Fibroblast of mammary gland (primary cell): ENCODE data around the gene CPT1A.

Experiments
- DNase-seq: peaks from one replicate; pipeline ENCODE4 v3.0.0-alpha.2; 2010; ENCODE audit warnings: low read depth
- H3K4me3 ChIP-seq: 2 replicates; pipeline ENCODE4 v1.5.1; 2011; ENCODE audit warnings: low read depth, mild to moderate bottlenecking, low read length, moderate library complexity; ENCODE audit not compliant: control insufficient read depth
- CTCF ChIP-seq: conservative IDR thresholded peaks from 2 replicates; pipeline ENCODE4 v1.5.1; 2011; ENCODE audit warnings: low read depth, low read length, inconsistent platforms; ENCODE audit not compliant: control insufficient read depth, insufficient read depth

CPT1A gene

DNA sequence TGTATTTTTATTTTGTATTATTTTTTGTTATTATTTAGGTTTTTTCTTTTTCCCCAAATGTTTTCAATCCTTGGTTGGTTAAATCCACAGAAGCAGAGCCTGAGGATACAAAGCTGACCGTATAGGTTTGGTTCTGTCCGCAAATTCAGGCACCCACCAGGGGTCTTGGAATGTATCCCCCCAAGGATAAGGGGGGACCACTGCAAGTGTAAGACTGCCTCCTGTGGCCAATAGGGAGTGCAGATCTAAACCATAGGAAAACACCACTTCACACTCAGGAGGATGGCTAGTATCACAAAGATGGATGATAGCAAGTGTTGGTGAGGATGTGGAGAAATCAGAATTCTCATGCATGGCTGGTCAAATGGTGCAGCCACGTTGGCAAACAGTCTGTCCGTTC lies 20.0 kb downstream of the CPT1A start:
- no peak for DNase-seq
- H3K4me3 ChIP-seq, result no peak overlapping the region
- TF ChIP-seq CTCF, result no peak

DNA sequence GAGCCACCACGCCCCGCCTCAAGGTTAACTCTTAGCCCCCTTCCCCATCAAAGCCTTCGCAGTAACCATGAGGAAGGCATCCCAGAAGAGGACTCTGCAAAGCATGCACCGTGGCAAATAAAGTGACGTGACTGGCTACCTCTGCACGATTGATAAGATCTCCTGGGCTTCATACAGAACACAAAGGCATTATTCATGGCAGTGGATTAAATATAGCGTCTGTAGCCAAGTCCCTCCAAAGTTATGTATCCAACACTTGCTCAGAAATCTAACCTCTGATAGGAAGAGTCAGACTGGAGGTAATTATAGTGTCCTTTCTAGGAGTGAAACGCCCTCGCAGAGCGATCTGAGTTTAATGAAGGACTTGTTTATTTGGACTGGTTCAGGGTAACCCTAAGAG lies 22.4 kb downstream of the CPT1A start:
- no peak for DNase-seq
- no peak overlapping the region for H3K4me3 ChIP-seq
- TF ChIP-seq CTCF, result no peak

GRCh38 chr11:68818181-68818580 lies 23.5 kb downstream of the CPT1A start:
- H3K4me3 ChIP-seq, result no peak overlapping the region
- TF ChIP-seq CTCF, result no peak
- DNase-seq, result no peak

- no peak for TF ChIP-seq CTCF
- no peak overlapping the region for H3K4me3 ChIP-seq
- DNase-seq, result no peak
These were observed 24.2 kb downstream of the CPT1A start for GRCh38 chr11:68817554-68817953.

DNA sequence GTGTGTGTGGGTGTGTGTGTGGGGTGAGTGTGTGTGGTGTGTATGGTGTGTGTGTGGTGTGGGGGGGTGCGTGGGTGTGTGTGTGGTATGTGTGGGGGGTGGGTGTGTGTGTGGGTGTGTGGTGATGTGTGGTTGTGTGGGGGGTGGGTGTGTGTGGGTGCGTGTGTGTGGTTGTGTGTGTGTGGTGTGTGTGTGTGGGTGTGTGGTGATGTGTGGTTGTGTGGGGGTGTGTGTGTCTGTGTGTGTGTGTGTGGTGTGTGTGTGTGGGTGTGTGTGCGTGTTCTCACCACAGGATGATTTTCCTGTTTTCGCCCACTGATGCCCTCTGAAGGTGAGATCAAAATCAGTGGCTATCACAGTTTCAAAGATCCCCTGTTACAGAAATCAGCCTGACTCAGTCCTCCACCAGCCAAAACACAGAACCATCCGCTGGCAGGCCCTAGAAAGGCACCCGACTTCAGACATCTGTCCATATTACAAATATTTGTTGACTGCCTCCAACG lies 24.7 kb downstream of the CPT1A start:
- H3K4me3 ChIP-seq, result no peak overlapping the region
- no peak for TF ChIP-seq CTCF
- DNase-seq, result peak; percentile 7

GRCh38 chr11:68816251-68816776 lies 25.4 kb downstream of the CPT1A start:
- no peak for TF ChIP-seq CTCF
- DNase-seq, result no peak
- H3K4me3 ChIP-seq, result no peak overlapping the region

DNA sequence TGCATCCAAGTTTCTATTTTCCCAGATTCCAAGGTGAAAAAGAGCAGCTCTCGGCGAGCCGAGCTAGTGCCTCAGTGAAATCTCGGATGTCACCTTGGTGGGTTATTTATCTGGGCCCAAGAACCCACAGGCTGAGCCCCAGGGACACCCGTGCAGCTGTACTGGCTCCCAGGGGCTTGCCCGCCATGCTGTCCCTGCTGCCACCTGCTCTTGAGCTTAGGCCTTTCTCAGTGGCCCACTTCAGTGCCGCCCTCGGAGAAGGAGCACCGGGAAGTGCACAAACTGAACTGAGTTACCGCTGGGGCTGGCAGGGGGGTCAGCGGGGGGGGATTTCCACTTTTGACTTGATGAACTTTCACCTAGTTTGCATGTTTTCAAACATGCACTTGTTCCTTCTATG lies 27.9 kb downstream of the CPT1A start:
- H3K4me3 ChIP-seq, result no peak overlapping the region
- TF ChIP-seq CTCF, result no peak

More for the DNA sequence above, 27.9 kb downstream of the CPT1A start:
- no peak for DNase-seq
